Heart left ventricle (tissue), 13 donors: ENCODE data around the gene AKR1C4.

ENCODE experiments used
- CTCF ChIP-seq, 12 donors: fragments of 200-600 bp; sonication (generic) in 4 of 12; IDR thresholded peaks; one replicate each; pipeline versions ENCODE4 v1.5.0 to v1.8.0; 2018 to 2022; ENCODE audit warnings: antibody characterized with exemption in 12 of 12, mild to moderate bottlenecking in 5 of 12
- POLR2A ChIP-seq, 2 donors: fragments of 450-650 bp; IDR thresholded peaks; one replicate each; pipeline ENCODE4 v1.6.1; 2017; ENCODE audit warnings: antibody characterized with exemption in 2 of 2, mild to moderate bottlenecking in 2 of 2, moderate library complexity in 2 of 2
- donor health status: ischemic (EF 13 %, LVEDD 7.1; RV severe dilation, severe dysfunction).
- donor health status: DM: no; HTN: yes; CAD: no.
- donor health status: DM: no; HTN: no; CAD: no.
- donor health status: ischemic (EF 25% LVEDD 6.9; RV normal size, moderate dysfunction).
- donor health status: ischemic (EF 25% LVEDD 5.7; RV mildly dilated, moderate dysfunction).
- donor health status: ischemic (EF 35%, LVEDD 5.7; RV mildly dilated, moderate dysfunction).
- donor health status: nonischemic (EF 11% LVEDD 7.7; RV severe dilation, severe dysfunction).
- donor health status: DM: yes; HTN: yes; CAD: no.
- donor health status: PGD.
- donor health status: ischemic (EF 29% LVEDD 5.4; RV normal size, mild dysfunction).
- donor health status: nonischemic (EF 23%, LVEDD 6.1; RV moderate dilation, normal function).

GRCh38 chr10:5184987-5185775, 11.5 kb upstream of the AKR1C4 start, which contains the start of gene AKR1C8:
- TF ChIP-seq CTCF (IDR thresholded peaks at IDR 0.05) (no peak), POLR2A (IDR thresholded peaks at IDR 0.05) (no peak)
